PFSK-1 (cell line): ENCODE data around the gene SLC16A6.

Experiments used
- POLR2AphosphoS5 ChIP-seq: IDR thresholded peaks from 2 replicates; pipeline ENCODE4 v1.6.1; 2012; ENCODE audit warnings: low read depth, mild to moderate bottlenecking, control low read depth, low read length, moderate library complexity
- TAF1 ChIP-seq: IDR thresholded peaks from 2 replicates; pipeline ENCODE4 v1.6.1; 2012; ENCODE audit warnings: low read length, control low read depth, borderline replicate concordance; ENCODE audit not compliant: insufficient read depth

GRCh38 chr17:68288804-68289203 is 2.1 kb downstream of the SLC16A6 start:
- TF ChIP-seq TAF1 (no peak), POLR2AphosphoS5 (no peak)
